OCI-LY7 (cell line): ENCODE measurements around the gene MYL4.

Source experiments
- CTCF ChIP-seq: fragments of 200-600 bp; sonication (generic); conservative IDR thresholded peaks from 2 replicates; pipeline ENCODE4 v1.5.1; 2014; ENCODE audit warnings: mild to moderate bottlenecking, antibody characterized with exemption, low read length, moderate library complexity, mixed read lengths
- EZH2phosphoT487 ChIP-seq: fragments of 200-600 bp; sonication (generic); IDR thresholded peaks from 2 replicates; pipeline ENCODE4 v1.6.1; 2018; ENCODE audit warnings: low read depth, borderline replicate concordance, mild to moderate bottlenecking, mixed run types, antibody characterized with exemption, low read length, moderate library complexity, mixed read lengths

GRCh38 chr17:47207143-47208067 lies 1.7 kb upstream of the MYL4 start:
- TF ChIP-seq CTCF (no peak), EZH2phosphoT487 (no peak)
